ENCODE results near the gene OGN. TPM values are rescaled to one million over a fixed set of nuclear protein-coding genes. Genes with fewer than 3 reads are reported as not detected.

The OGN gene
- total and polyA plus RNA-seq, 2 of the 4 experiments (the other 2 are of a cell fraction): under 0.01 to 0.10 TPM

- CTCF ChIA-PET: interaction anchor here (0.5 kb wide), 1 partner anchor 1063 kb away, joined by 3 read pairs; no protein-coding TSS in a partner anchor
- 56% methylated on average over 1 of the region's 2 CpGs; no CpG with 5 or more reads in 1 of the 2 experiments for WGBS, 2 experiments (ENCODE audit: extremely low coverage in 2 of 2, insufficient read length in 1 of 2)
- H3K36me3 ChIP-seq (ENCODE audit: control insufficient read depth, insufficient read depth, low read length): no peaks in the 10 kb centered on the region
These were observed 18.4 kb upstream of the OGN start for GRCh38 chr9:92422611-92423338.

More at GRCh38 chr9:92422611-92423338, 18.4 kb upstream of the OGN start:
- H3K23ac ChIP-seq (ENCODE audit: low read depth, low read length): no peak overlapping the region
- peaks cover 8% of the 10 kb centered on the region for H3K4me1 ChIP-seq (ENCODE audit: control insufficient read depth, insufficient read depth, low read length)
- H4K91ac ChIP-seq (ENCODE audit: insufficient read depth, low read depth, low read length): no peak overlapping the region
- POLR2A ChIA-PET (ENCODE audit: unreplicated experiment): no interaction called here
- H2BK15ac ChIP-seq (ENCODE audit: low read depth, low read length): no peak overlapping the region
- TF ChIP-seq POLR2A (IDR thresholded peaks at IDR 0.05; ENCODE audit: low read depth, low read length): no peak
- TF ChIP-seq NFE2L2 (IDR thresholded peaks at IDR 0.05; ENCODE audit: low read depth, low read length): no peak
- no peak for TF ChIP-seq MXI1 (IDR thresholded peaks at IDR 0.05; ENCODE audit: borderline replicate concordance, low read depth, low read length)
- no peak for TF ChIP-seq RCOR1 (IDR thresholded peaks at IDR 0.05; ENCODE audit: insufficient replicate concordance, low read length)
- TF ChIP-seq SMC3 (IDR thresholded peaks at IDR 0.05; ENCODE audit: low read depth, low read length): no peak
- TF ChIP-seq CTCF (conservative IDR thresholded peaks at IDR 0.05; ENCODE audit: low read depth, low read length): no peak
- no peak for TF ChIP-seq CEBPB (IDR thresholded peaks at IDR 0.05; ENCODE audit: low read depth, low read length)
- no peak for TF ChIP-seq RAD21 (IDR thresholded peaks at IDR 0.05; ENCODE audit: low read length)
- TF ChIP-seq ELK1 (IDR thresholded peaks at IDR 0.05; ENCODE audit: borderline replicate concordance, low read depth, low read length): no peak
- no peak for TF ChIP-seq MAZ (IDR thresholded peaks at IDR 0.05; ENCODE audit: borderline replicate concordance, low read depth, low read length)
- TF ChIP-seq USF2 (IDR thresholded peaks at IDR 0.05; ENCODE audit: low read depth, low read length): no peak
- TF ChIP-seq MAFK (IDR thresholded peaks at IDR 0.05; ENCODE audit: low read depth, low read length): no peak
- TF ChIP-seq BHLHE40 (IDR thresholded peaks at IDR 0.05; ENCODE audit: low read depth, low read length): no peak
- no peak for TF ChIP-seq CHD1 (IDR thresholded peaks at IDR 0.05; ENCODE audit: low read depth, low read length)
- TF ChIP-seq RFX5 (IDR thresholded peaks at IDR 0.05; ENCODE audit: low read depth, low read length): no peak
- H2AFZ ChIP-seq (replicated peaks; ENCODE audit: low read length, poor library complexity): no peak overlapping the region
- BruUV-seq (replicated peaks): no TSS peak
- H3K4me3 ChIP-seq (ENCODE audit: insufficient read depth, low read depth, low read length): no peak overlapping the region
- no peak overlapping the region for H4K8ac ChIP-seq (ENCODE audit: low read depth in 2 of 2, low read length in 2 of 2)
- in situ Hi-C loops (cut with MboI; ENCODE audit: low sequenced_read_pairs): no loop called here
- no peak overlapping the region for H3K9ac ChIP-seq (ENCODE audit: low read depth, low read length)
- intact Hi-C loops (cut with micrococcal nuclease): no loop called here
- H3K56ac ChIP-seq (ENCODE audit: extremely low read depth, insufficient read depth, low read length): no peak overlapping the region
- no peaks in the 10 kb centered on the region for H4K20me1 ChIP-seq (ENCODE audit: insufficient read depth, low read length)
- H2AK9ac ChIP-seq (replicated peaks; ENCODE audit: low read depth, low read length, poor library complexity): no peak overlapping the region
- H3K79me1 ChIP-seq (ENCODE audit: low read depth in 1 of 2, low read length in 2 of 2): no peaks in the 10 kb centered on the region
- H3K9me1 ChIP-seq (ENCODE audit: insufficient read depth, low read length): peaks cover 2% of the 10 kb centered on the region; the same call in 1 of the 2 replicates
- H3K4me2 ChIP-seq (ENCODE audit: low read depth, low read length): no peak overlapping the region
- no peak overlapping the region for H3K18ac ChIP-seq (ENCODE audit: low read depth, low read length)
- H2BK5ac ChIP-seq (ENCODE audit: low read depth, low read length, poor library complexity, severe bottlenecking): no peak overlapping the region
- no peaks in the 10 kb centered on the region for H3K9me3 ChIP-seq (ENCODE audit: control insufficient read depth, insufficient read depth, low read length)
- H2BK20ac ChIP-seq (ENCODE audit: low read depth, low read length): no peak overlapping the region
- ATAC-seq (ENCODE audit: low read depth) (no peak; the same call in 1 of the 2 replicates), DNase-seq (no peak)
- no peak overlapping the region for H2AK5ac ChIP-seq (ENCODE audit: low read depth, low read length)
- H3K14ac ChIP-seq (replicated peaks; ENCODE audit: low read depth, low read length): no peak overlapping the region
- H2BK120ac ChIP-seq (ENCODE audit: low read depth, low read length): no peak overlapping the region
- dilution Hi-C loops (cut with HindIII; ENCODE audit: low sequenced_read_pairs, unreplicated experiment): no loop called here
- no peaks in the 10 kb centered on the region for H3K27me3 ChIP-seq (ENCODE audit: control insufficient read depth, insufficient read depth, low read length)
- no peak overlapping the region for H3K27ac ChIP-seq (ENCODE audit: insufficient read depth, low read length)
- no peak overlapping the region for H4K5ac ChIP-seq (ENCODE audit: low read depth, low read length)
- H3K4ac ChIP-seq (ENCODE audit: low read depth, low read length): no peak overlapping the region
